Measurements from ENCODE around the gene THRB.

THRB gene

DNA sequence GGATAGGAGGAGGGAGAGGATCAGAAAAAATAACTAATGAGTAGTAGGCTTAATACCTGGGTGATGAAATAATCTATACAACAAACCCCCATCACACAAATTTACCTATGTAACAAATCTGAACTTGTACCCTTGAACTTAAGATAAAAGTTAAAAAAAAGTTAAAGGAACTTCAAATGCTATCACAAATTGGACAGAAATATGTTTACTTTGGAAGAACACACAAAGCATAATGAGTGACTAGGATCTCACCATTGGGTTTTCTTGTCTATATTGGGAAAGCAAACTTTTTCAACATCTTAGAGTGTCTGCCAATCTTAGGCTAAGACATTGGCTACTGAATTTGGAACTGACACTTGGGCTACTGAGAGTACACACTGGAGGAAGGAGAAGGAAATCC lies 140.4 kb downstream of the THRB start:
- no peak overlapping the region for H3K4me3 ChIP-seq (ENCODE audit: low read length)
- DNase-seq (ENCODE audit: low read depth), result no peak
- no peak for TF ChIP-seq CTCF (IDR thresholded peaks at IDR 0.05; ENCODE audit: insufficient read depth, low read depth, low read length, missing control alignments)

DNA sequence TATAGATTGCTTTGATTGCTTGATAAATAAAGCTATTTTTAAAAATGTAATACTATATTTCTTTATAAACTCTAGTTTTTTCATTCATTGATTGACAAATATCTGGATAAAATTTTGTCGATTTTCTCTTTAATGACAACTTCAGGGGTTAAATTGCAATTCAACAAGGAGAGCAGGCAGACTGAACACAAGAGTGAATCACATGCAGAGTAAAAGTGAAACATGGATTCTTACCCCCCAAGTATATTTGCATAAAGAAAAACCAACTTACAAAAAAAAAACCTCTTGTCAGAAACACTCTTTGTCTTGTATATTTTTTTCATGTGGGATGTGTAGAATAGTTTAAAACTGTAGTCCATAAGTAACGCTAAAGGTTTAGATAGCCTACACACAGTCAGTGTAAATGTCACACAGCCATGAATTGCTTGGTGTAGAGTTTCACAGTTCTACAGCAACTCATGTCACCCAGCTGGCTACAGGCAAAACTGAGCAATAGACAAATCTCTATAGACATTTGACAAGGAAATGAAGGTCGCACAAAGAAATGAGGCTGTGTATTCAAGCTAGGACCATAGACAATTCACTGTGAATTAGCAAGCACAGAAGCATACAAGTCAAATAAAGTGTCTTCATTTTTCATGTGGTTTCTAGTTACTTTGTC lies 141.6 kb downstream of the THRB start:
- no peak overlapping the region for H3K4me3 ChIP-seq (ENCODE audit: low read length)
- no peak for TF ChIP-seq CTCF (IDR thresholded peaks at IDR 0.05; ENCODE audit: insufficient read depth, low read depth, low read length, missing control alignments)
- no peak for DNase-seq (ENCODE audit: low read depth)

GRCh38 chr3:24351779-24352469 lies 142.7 kb downstream of the THRB start:
- H3K4me3 ChIP-seq (ENCODE audit: low read length), result no peak overlapping the region
- DNase-seq (ENCODE audit: low read depth), result no peak
- TF ChIP-seq CTCF (IDR thresholded peaks at IDR 0.05; ENCODE audit: insufficient read depth, low read depth, low read length, missing control alignments), result no peak

- TF ChIP-seq CTCF (IDR thresholded peaks at IDR 0.05; ENCODE audit: insufficient read depth, low read depth, low read length, missing control alignments), result no peak
- H3K4me3 ChIP-seq (ENCODE audit: low read length), result no peak overlapping the region
- no peak for DNase-seq (ENCODE audit: low read depth)
These were observed 145.2 kb downstream of the THRB start for GRCh38 chr3:24349367-24350019.

- no peak for TF ChIP-seq CTCF (IDR thresholded peaks at IDR 0.05; ENCODE audit: insufficient read depth, low read depth, low read length, missing control alignments)
- DNase-seq (ENCODE audit: low read depth), result no peak
- no peak overlapping the region for H3K4me3 ChIP-seq (ENCODE audit: low read length)
These were observed 146.3 kb downstream of the THRB start for GRCh38 chr3:24348348-24348747.

DNA sequence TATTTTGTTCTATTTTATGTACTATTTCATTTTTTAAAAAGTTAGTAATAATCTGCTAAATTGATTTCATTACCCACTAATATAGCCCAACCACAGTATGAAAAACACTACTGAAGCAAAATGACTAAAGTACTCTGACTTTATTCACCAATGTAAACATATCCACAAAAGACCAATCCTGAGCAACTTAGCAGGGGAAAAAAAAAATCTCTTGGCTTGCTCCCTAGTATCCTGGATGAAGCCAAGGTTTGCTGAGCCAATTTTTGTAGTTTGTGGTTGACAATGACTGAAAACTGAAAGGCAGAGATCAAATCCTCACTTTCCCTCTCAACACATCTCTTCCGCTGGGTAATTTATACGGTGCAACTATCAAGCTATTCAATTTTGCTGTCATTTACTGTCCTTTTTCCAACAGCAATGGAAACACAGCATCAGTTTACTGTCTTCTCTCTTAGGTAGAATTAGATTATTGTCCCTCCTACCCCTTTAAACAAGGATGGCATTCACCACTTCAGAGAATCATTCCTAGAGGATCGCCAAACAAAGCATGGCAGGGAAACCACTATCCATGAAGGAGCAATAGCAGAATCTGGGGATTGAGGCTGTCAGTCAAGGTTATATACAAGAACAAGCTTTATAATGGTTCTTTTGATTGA lies 149.7 kb downstream of the THRB start:
- H3K4me3 ChIP-seq (ENCODE audit: low read length), result no peak overlapping the region
- no peak for DNase-seq (ENCODE audit: low read depth)
- no peak for TF ChIP-seq CTCF (IDR thresholded peaks at IDR 0.05; ENCODE audit: insufficient read depth, low read depth, low read length, missing control alignments)
